Skeletal muscle satellite cell (primary cell): ENCODE results near the gene ACR.

ENCODE experiments used
- H3K27me3 ChIP-seq: 2 replicates; pipeline ENCODE4 v1.7.0; 2013; ENCODE audit warnings: low read length; ENCODE audit not compliant: control insufficient read depth, insufficient read depth
- H3K36me3 ChIP-seq: 2 replicates; pipeline ENCODE4 v1.7.0; 2013; ENCODE audit warnings: mild to moderate bottlenecking, control low read depth, low read length; ENCODE audit not compliant: insufficient read depth
- H3K4me1 ChIP-seq: 2 replicates; pipeline ENCODE4 v1.7.0; 2013; ENCODE audit warnings: low read length; ENCODE audit not compliant: control insufficient read depth, insufficient read depth
- H3K4me2 ChIP-seq: 2 replicates; pipeline ENCODE4 v1.7.0; 2013; ENCODE audit warnings: mild to moderate bottlenecking, low read length
- H3K4me3 ChIP-seq: 2 replicates; pipeline ENCODE4 v1.7.0; 2013; ENCODE audit warnings: low read length
- H3K9ac ChIP-seq: 2 replicates; pipeline ENCODE4 v1.7.0; 2013; ENCODE audit warnings: mild to moderate bottlenecking, low read depth, low read length, moderate library complexity
- H3K9me3 ChIP-seq: replicated peaks from 2 replicates; pipeline ENCODE4 v1.7.0; 2013; ENCODE audit warnings: mild to moderate bottlenecking, control low read depth, low read length

The ACR gene

DNA sequence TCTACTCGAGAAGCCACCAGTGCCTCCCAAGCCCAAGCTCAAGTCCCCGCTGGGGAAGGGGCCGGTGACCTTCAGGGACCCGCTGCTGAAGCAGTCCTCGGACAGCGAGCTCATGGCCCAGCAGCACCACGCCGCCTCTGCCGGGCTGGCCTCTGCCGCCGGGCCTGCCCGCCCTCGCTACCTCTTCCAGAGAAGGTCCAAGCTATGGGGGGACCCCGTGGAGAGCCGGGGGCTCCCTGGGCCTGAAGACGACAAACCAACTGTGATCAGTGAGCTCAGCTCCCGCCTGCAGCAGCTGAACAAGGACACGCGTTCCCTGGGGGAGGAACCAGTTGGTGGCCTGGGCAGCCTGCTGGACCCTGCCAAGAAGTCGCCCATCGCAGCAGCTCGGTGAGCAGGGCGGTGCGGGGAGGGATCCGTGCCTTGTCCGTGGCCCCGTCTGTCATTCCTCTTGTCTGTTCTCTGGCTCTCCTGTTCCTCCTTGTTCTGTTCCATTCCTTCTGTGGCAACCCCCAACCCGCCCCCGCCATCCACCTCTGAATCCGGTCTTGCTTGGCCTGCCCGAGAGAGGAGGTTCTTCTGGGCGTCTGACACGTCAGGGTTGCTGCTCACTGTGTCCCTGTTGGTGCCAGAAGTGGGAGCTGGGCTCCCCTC, 15.8 kb upstream of the ACR start:
- Histone ChIP-seq H3K4me2 (no peak overlapping the region), H3K9me3 (no peaks in the 10 kb centered on the region), H3K27me3 (peaks cover 35% of the 10 kb centered on the region), H3K4me1 (no peaks in the 10 kb centered on the region), H3K36me3 (no peaks in the 10 kb centered on the region), H3K9ac (no peak overlapping the region), H3K4me3 (no peak overlapping the region)

DNA sequence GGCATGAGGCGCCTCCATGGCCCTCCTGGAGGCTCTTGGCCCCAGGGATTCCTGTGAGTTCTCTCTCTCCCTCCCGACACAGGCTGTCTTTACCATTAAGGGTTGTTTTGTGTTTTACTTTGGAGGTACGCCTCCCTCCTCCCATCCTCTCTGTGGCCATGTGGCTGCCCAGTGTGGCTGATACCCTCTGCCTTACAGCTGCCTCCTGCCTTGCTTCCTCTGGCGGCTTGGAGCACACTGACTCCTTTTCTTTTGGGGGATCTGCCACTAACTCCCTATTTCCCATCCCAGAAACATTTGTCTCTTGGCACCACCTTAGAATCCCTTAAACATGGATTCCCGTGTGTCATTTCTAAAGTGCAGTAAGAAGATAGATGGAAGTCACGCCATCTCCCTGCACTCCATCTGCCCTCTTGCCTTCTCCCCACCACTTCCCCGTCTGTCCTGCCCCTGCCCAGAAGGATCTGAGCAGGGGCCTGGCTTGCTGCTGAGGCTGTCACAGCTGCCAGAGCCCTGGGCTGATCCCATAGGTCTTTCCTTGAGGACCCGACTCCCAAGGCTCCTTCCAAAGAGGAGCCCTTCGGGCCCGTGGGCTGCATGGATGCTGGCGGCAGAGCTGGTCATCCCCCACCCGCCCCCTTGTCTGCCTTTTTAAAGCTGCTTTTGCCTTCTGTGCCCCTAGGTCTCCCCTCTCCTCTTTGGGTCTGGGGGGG, 15.1 kb upstream of the ACR start:
- Histone ChIP-seq H3K27me3 (peaks cover 35% of the 10 kb centered on the region), H3K9me3 (no peaks in the 10 kb centered on the region), H3K36me3 (no peaks in the 10 kb centered on the region), H3K4me3 (no peak overlapping the region), H3K4me2 (no peak overlapping the region), H3K4me1 (no peaks in the 10 kb centered on the region), H3K9ac (no peak overlapping the region)

DNA sequence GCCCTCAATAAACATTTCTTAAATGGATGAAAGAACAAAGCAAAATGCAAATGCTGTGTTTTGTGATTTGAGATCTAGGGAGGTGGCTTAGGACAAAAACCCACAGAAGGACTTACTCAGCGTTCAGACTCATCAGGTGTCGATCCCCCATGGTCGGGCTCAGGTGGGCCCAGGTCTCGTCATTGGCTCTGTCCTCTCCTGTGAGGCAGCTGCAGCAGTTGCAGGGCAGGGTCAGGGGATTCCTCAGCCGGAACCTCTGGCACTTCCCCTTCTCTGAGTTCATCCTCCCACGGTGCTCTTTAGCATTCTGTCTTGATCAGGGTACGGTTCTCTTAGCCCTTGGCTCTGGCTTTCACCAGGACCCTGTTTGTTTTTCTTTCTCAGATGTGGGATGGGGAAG, 14.0 kb upstream of the ACR start:
- no peak overlapping the region for H3K4me2 ChIP-seq
- no peak overlapping the region for H3K9ac ChIP-seq
- no peaks in the 10 kb centered on the region for H3K36me3 ChIP-seq
- no peaks in the 10 kb centered on the region for H3K4me1 ChIP-seq
- peaks cover 30% of the 10 kb centered on the region for H3K27me3 ChIP-seq
- H3K9me3 ChIP-seq = no peaks in the 10 kb centered on the region
- no peak overlapping the region for H3K4me3 ChIP-seq

DNA sequence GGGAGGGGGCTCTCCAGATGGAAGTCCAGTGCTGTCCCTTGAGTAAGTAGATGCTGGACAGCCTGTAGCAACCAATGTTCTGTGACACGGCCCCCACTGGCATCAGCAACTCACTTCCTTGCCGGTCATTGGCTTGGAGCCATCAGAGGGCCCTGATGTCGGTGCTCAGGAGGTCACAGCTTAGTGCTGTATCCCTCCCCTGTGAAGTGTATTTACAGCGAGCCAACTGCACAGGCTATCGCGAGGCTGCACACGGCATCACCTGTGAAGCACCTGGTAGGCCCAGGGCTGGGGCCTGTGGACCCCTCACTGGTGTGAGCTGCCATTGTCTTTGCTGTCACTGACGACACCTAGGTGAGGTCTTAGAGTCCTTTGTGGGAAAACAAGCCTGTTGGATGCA, 13.4 kb upstream of the ACR start:
- Histone ChIP-seq H3K9ac (no peak overlapping the region), H3K4me3 (no peak overlapping the region), H3K27me3 (peaks cover 23% of the 10 kb centered on the region), H3K9me3 (no peaks in the 10 kb centered on the region), H3K4me2 (no peak overlapping the region), H3K36me3 (no peaks in the 10 kb centered on the region), H3K4me1 (no peaks in the 10 kb centered on the region)

DNA sequence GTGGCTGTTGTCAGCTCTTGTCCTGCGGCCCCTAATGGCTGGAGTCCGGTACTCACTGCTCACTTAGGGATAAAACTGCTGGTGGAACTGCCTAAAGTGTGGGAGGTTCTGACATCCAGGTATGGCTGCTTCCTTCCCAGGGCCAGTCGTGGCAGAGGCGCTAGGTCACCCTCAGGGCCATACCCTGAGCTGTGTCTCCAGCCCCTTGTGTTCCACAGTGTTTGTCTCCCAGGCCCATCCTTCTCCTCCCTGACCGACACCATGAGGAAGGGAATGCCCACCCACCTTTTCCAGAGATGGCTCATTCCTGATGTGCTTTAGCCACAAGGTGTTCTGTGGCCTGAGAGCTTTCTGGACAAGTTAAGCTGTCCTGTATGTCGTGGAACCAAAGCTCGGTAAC, 12.4 kb upstream of the ACR start:
- no peaks in the 10 kb centered on the region for H3K9me3 ChIP-seq
- H3K4me2 ChIP-seq = no peak overlapping the region
- no peaks in the 10 kb centered on the region for H3K4me1 ChIP-seq
- peaks cover 20% of the 10 kb centered on the region for H3K27me3 ChIP-seq
- H3K9ac ChIP-seq = no peak overlapping the region
- no peaks in the 10 kb centered on the region for H3K36me3 ChIP-seq
- no peak overlapping the region for H3K4me3 ChIP-seq

DNA sequence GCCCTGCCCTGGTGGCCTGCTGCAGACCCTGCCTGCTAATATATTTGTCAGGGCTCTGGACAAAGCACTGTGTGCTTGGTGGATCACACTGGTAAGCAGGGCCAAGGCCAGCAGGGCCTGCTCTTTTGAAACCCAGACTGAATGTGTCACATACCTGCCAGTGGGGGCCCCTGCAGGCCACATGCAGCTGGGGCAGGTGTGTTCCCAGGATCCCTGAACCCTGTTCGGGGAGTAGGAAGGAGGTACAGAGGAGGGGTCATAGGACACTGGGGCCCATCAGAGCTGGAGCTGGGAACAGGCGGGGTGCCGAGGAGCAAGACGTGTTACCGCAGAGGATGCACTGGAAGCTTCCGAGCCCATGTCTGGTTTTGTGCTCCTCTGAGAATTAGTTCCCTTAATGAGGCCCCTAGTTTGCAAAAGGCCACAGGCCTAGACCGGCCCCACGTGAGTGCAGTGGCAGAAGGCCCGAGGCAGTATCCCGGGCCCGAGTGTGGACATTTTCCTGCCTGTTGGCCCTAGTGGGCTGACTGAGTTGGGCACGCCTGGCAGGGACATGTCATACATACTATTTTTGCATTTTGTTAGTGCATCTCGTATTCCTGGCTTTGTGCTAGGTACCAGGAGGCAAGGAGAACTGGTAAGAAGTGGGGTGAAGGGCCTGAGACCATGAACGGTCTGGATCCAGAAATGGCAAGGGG, 11.2 kb upstream of the ACR start:
- H3K9me3 ChIP-seq = no peaks in the 10 kb centered on the region
- H3K4me1 ChIP-seq = peaks cover 2% of the 10 kb centered on the region

DNA sequence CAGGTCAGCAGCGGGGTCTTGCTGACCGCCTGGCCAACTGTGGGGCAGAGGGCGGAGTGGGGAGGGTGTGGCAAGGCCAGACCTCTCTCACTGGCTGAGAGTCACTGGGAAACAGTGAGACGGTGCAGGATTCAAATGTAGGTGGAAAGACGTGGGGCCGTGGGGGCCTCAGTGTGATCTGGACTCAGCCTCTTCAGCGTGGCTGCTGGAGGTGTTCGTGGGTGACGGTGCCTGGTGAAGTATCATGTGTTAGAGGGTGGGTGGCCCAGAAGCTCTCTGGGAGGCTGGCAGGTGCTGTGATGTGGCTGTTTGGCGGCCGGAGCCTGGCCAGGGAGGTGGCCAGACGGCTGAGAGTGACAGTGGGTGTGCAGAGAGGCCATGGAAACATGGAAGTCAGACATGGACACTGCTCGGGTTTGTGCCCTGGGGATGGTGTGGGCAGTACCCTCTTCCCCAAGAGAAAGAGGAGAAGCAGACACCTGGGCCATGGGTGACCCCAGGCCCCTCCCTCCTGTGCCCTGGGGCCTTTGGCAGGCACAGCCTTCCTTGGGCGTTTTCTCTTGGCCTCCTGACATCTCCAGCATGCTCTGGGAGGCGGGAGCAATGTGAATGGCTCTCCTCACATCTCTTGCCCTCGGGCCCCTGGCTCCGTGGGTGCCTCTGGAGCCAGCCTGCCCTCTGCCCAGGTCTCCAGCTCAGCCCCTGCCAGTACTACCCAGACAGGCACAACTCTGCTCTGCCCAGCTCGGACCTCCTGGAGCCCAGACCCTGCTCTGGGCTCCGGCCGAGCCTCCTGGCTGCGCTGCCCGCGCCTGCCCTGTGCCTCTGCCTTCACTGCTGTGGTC, 10.1 kb upstream of the ACR start:
- Histone ChIP-seq H3K27me3 (no peaks in the 10 kb centered on the region), H3K4me2 (no peak overlapping the region), H3K9ac (no peak overlapping the region), H3K36me3 (no peaks in the 10 kb centered on the region), H3K4me1 (peaks cover 4% of the 10 kb centered on the region), H3K9me3 (no peaks in the 10 kb centered on the region), H3K4me3 (no peak overlapping the region)

More for the DNA sequence above, 11.2 kb upstream of the ACR start:
- no peak overlapping the region for H3K4me3 ChIP-seq
- peaks cover 10% of the 10 kb centered on the region for H3K27me3 ChIP-seq
- no peak overlapping the region for H3K9ac ChIP-seq
- no peaks in the 10 kb centered on the region for H3K36me3 ChIP-seq
- no peak overlapping the region for H3K4me2 ChIP-seq

DNA sequence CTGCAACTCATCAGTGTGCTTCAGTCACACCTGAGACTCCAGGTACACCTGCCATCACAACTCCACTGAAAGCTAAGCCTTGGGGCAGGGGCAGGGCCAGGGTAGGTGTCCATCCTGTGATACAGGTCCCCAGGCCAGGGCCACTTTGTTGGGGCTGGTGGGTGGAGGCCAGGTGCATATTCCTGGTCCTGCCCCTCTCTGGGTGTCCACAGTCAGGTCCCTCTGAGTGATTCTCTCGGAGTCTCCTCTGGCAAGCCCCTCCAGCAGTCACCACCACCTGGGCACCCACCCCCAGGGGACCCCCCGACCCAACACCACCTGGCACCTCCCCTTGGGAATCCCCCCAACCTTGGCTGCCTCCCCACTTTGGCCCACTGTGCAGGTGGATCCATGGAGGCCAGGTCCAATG, 9.5 kb upstream of the ACR start:
- Histone ChIP-seq H3K9ac (no peak overlapping the region), H3K27me3 (no peaks in the 10 kb centered on the region), H3K4me2 (no peak overlapping the region), H3K36me3 (no peaks in the 10 kb centered on the region), H3K4me3 (no peak overlapping the region), H3K9me3 (no peaks in the 10 kb centered on the region), H3K4me1 (peaks cover 8% of the 10 kb centered on the region)

DNA sequence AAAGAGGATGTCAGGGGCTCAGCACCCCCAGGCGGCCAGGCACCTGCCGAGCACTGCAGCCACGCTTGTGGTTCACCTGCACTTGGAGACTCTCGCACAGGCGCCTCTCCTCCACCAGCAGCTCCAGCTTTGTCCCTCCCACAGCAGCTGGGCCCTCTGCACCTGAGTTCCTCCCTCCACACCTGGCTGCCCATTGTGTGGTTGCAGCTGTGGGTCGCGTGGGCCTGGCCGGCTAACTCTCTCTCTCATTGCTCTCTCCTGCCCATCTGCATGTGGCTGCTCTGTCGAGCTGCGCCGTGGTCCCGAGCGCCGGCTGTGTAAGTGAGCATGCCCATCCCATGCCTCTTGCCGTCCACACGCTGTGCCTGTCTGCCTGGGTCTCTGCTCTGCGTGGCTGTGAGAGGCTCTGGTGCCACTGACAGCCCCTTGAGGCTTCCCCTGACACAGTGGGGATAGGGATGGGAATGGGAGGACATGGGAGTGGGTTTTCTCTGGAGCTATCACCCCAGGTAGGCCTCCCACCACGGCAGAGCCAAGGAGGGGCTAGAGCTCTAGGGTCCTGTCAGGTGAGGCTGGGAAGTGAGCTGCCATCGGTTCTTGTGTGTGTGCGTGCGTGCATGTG, 8.5 kb upstream of the ACR start:
- Histone ChIP-seq H3K9ac (no peak overlapping the region), H3K27me3 (no peaks in the 10 kb centered on the region), H3K36me3 (no peaks in the 10 kb centered on the region), H3K4me1 (peaks cover 10% of the 10 kb centered on the region), H3K9me3 (no peaks in the 10 kb centered on the region), H3K4me2 (no peak overlapping the region), H3K4me3 (no peak overlapping the region)

DNA sequence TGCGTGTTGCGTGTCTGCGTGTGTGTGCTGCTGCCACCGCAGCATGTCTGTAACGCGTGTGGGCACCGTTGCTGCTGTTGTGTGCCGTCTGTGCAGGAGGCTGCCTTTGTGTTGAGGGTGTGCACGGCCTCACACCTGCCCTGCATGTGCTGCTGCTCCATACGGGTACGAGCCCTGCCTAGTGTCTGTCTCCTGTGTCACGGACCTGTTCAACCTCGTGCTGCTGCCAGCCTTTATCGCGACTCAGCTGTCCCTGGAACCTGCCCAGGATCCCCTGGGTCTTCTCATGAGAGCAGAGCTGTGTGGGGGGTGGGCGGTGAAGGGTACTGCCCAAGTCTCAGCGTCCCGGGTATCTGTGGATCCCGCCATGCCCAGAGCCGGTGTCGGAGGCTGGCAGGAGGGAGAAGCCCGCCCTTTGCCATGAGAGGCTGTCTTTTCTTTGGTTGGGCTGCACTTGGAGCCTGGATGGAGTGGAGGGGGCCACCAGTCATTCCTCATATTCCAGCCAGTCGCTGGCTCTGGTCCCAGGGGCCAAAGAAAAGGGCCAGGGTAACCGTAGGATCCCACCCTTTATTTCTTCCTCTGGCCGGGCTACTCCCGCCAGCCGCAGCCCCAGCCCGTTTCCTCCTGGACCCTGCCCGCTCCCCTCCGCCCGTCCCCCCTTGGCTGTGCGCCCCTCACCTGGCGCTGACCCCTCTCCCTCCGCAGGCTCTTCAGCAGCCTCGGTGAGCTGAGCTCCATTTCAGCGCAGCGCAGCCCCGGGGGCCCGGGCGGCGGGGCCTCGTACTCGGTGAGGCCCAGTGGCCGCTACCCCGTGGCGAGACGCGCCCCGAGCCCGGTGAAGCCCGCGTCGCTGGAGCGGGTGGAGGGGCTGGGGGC, 7.8 kb upstream of the ACR start:
- H3K36me3 ChIP-seq = no peaks in the 10 kb centered on the region
- no peak overlapping the region for H3K4me3 ChIP-seq
- no peak overlapping the region for H3K4me2 ChIP-seq
- H3K27me3 ChIP-seq = peaks cover 4% of the 10 kb centered on the region
- peaks cover 10% of the 10 kb centered on the region for H3K4me1 ChIP-seq
- no peaks in the 10 kb centered on the region for H3K9me3 ChIP-seq
- no peak overlapping the region for H3K9ac ChIP-seq
